ENCODE measurements around the gene TNIK. TPM values are rescaled to one million over a fixed set of nuclear protein-coding genes. Genes with fewer than 3 reads are reported as not detected.
"Not testable (repeated sequence)": the region's sequence is repeated elsewhere in the genome, so short reads cannot be mapped to it uniquely, and the experiment has no call there.

The TNIK gene
- total RNA-seq, 2 experiments from 2014 or later = 55.2 to 56.9 TPM

GRCh38 chr3:171437115-171437756 lies 23.0 kb downstream of the TNIK start:
- Mint-ChIP-seq H3K4me1 (peaks cover 27% of the 10 kb centered on the region), H3K36me3 (ENCODE audit: low read depth) (peaks cover 19% of the 10 kb centered on the region), H3K27me3 (no peaks in the 10 kb centered on the region), H3K4me3 (no peak overlapping the region), H3K9me3 (no peaks in the 10 kb centered on the region), H3K27ac (no peak overlapping the region)
- ChIA-PET POLR2A (no interaction called here), CTCF (interaction anchor here (0.7 to 0.9 kb wide), 2 partner anchors 9 to 23 kb away, joined by 3 read pairs; partner anchors contain the start of gene TNIK)
- DNase-seq = no peak

GRCh38 chr3:171436380-171436779 lies 23.8 kb downstream of the TNIK start:
- Mint-ChIP-seq H3K4me3 (no peak overlapping the region), H3K4me1 (peaks cover 23% of the 10 kb centered on the region), H3K9me3 (no peaks in the 10 kb centered on the region), H3K27ac (no peak overlapping the region), H3K36me3 (ENCODE audit: low read depth) (peaks cover 15% of the 10 kb centered on the region), H3K27me3 (no peaks in the 10 kb centered on the region)
- DNase-seq = no peak
- CTCF ChIA-PET = no interaction called here
- POLR2A ChIA-PET = no interaction called here

GRCh38 chr3:171435757-171436156 lies 24.4 kb downstream of the TNIK start:
- Mint-ChIP-seq H3K27me3 (no peaks in the 10 kb centered on the region), H3K9me3 (no peaks in the 10 kb centered on the region), H3K4me3 (no peak overlapping the region), H3K36me3 (ENCODE audit: low read depth) (peaks cover 15% of the 10 kb centered on the region), H3K4me1 (peaks cover 23% of the 10 kb centered on the region), H3K27ac (no peak overlapping the region)
- DNase-seq = no peak
- ChIA-PET CTCF (no interaction called here), POLR2A (no interaction called here)

- ChIA-PET CTCF (no interaction called here), POLR2A (no interaction called here)
- H3K9me3 Mint-ChIP-seq = no peaks in the 10 kb centered on the region
- H3K4me3 Mint-ChIP-seq = no peak overlapping the region
- H3K27ac Mint-ChIP-seq = no peak overlapping the region
- H3K27me3 Mint-ChIP-seq = no peaks in the 10 kb centered on the region
- DNase-seq = no peak
- H3K36me3 Mint-ChIP-seq (ENCODE audit: low read depth) = peaks cover 10% of the 10 kb centered on the region
- peaks cover 23% of the 10 kb centered on the region for H3K4me1 Mint-ChIP-seq
These were observed 25.1 kb downstream of the TNIK start for GRCh38 chr3:171435143-171435542.

- Mint-ChIP-seq H3K9me3 (no peaks in the 10 kb centered on the region), H3K4me3 (no peak overlapping the region), H3K27ac (no peak overlapping the region), H3K4me1 (peaks cover 15% of the 10 kb centered on the region), H3K27me3 (no peaks in the 10 kb centered on the region), H3K36me3 (ENCODE audit: low read depth) (peaks cover 5% of the 10 kb centered on the region)
- ChIA-PET POLR2A (no interaction called here), CTCF (no interaction called here)
- DNase-seq = no peak
These were observed 27.7 kb downstream of the TNIK start for GRCh38 chr3:171432548-171432947.

- no peak overlapping the region for H3K4me3 Mint-ChIP-seq
- no peak for DNase-seq
- CTCF ChIA-PET = no interaction called here
- H3K9me3 Mint-ChIP-seq = no peaks in the 10 kb centered on the region
- H3K27me3 Mint-ChIP-seq = no peaks in the 10 kb centered on the region
- peaks cover 8% of the 10 kb centered on the region for H3K36me3 Mint-ChIP-seq (ENCODE audit: low read depth)
- H3K27ac Mint-ChIP-seq = no peak overlapping the region
- POLR2A ChIA-PET = no interaction called here
- peaks cover 6% of the 10 kb centered on the region for H3K4me1 Mint-ChIP-seq
These were observed 28.7 kb downstream of the TNIK start for GRCh38 chr3:171431550-171431949.

GRCh38 chr3:171430530-171430929 lies 29.7 kb downstream of the TNIK start:
- Mint-ChIP-seq H3K4me1 (no peaks in the 10 kb centered on the region), H3K27me3 (no peaks in the 10 kb centered on the region), H3K9me3 (no peaks in the 10 kb centered on the region), H3K4me3 (no peak overlapping the region), H3K27ac (no peak overlapping the region), H3K36me3 (ENCODE audit: low read depth) (peaks cover 13% of the 10 kb centered on the region)
- DNase-seq = no peak
- POLR2A ChIA-PET = no interaction called here
- CTCF ChIA-PET = interaction anchor here (0.6 to 1.0 kb wide), 2 partner anchors 9 to 918 kb away, joined by 3 to 4 read pairs; no protein-coding TSS in a partner anchor

GRCh38 chr3:171429635-171430034 lies 30.6 kb downstream of the TNIK start:
- ChIA-PET CTCF (no interaction called here), POLR2A (no interaction called here)
- no peak for DNase-seq
- Mint-ChIP-seq H3K36me3 (ENCODE audit: low read depth) (peaks cover 13% of the 10 kb centered on the region), H3K9me3 (no peaks in the 10 kb centered on the region), H3K4me3 (no peak overlapping the region), H3K4me1 (no peaks in the 10 kb centered on the region), H3K27ac (no peak overlapping the region), H3K27me3 (no peaks in the 10 kb centered on the region)

- ChIA-PET CTCF (interaction anchor here (0.8 to 1.1 kb wide), 2 partner anchors 9 to 26 kb away, joined by 3 read pairs; no protein-coding TSS in a partner anchor), POLR2A (no interaction called here)
- H3K36me3 Mint-ChIP-seq (ENCODE audit: low read depth) = peaks cover 18% of the 10 kb centered on the region
- H3K4me1 Mint-ChIP-seq = peaks cover 3% of the 10 kb centered on the region
- no peak overlapping the region for H3K4me3 Mint-ChIP-seq
- H3K27me3 Mint-ChIP-seq = no peaks in the 10 kb centered on the region
- DNase-seq = no peak
- H3K27ac Mint-ChIP-seq = no peak overlapping the region
- peaks cover 3% of the 10 kb centered on the region for H3K9me3 Mint-ChIP-seq
These were observed 31.3 kb downstream of the TNIK start for GRCh38 chr3:171428892-171429291.

- POLR2A ChIA-PET = no interaction called here
- Mint-ChIP-seq H3K4me3 (no peak overlapping the region), H3K27ac (no peak overlapping the region), H3K4me1 (peaks cover 3% of the 10 kb centered on the region), H3K9me3 (peaks cover 5% of the 10 kb centered on the region), H3K36me3 (ENCODE audit: low read depth) (peaks cover 20% of the 10 kb centered on the region), H3K27me3 (no peaks in the 10 kb centered on the region)
- DNase-seq = no peak
- CTCF ChIA-PET = interaction anchor here (0.8 to 1.1 kb wide), 2 partner anchors 9 to 26 kb away, joined by 3 read pairs; no protein-coding TSS in a partner anchor
These were observed 31.9 kb downstream of the TNIK start for GRCh38 chr3:171428321-171428787.

GRCh38 chr3:171427771-171428320 lies 32.4 kb downstream of the TNIK start:
- no peak for DNase-seq
- Mint-ChIP-seq H3K4me3 (no peak overlapping the region), H3K27ac (no peak overlapping the region), H3K4me1 (peaks cover 3% of the 10 kb centered on the region), H3K9me3 (peaks cover 7% of the 10 kb centered on the region), H3K27me3 (no peaks in the 10 kb centered on the region), H3K36me3 (ENCODE audit: low read depth) (peaks cover 20% of the 10 kb centered on the region)
- CTCF ChIA-PET = interaction anchor here (1.1 kb wide), 1 partner anchor 25 kb away, joined by 3 read pairs; no protein-coding TSS in a partner anchor
- POLR2A ChIA-PET = no interaction called here

- DNase-seq, H3K9me3 Mint-ChIP-seq, H3K27ac Mint-ChIP-seq, H3K27me3 Mint-ChIP-seq, POLR2A ChIA-PET, CTCF ChIA-PET, H3K4me1 Mint-ChIP-seq, H3K4me3 Mint-ChIP-seq: not testable (repeated sequence)
- peaks cover 34% of the 10 kb centered on the region for H3K36me3 Mint-ChIP-seq (ENCODE audit: low read depth)
These were observed 36.1 kb downstream of the TNIK start for GRCh38 chr3:171424063-171424462.

- H3K27me3 Mint-ChIP-seq, H3K27ac Mint-ChIP-seq, H3K9me3 Mint-ChIP-seq, POLR2A ChIA-PET, H3K4me1 Mint-ChIP-seq, DNase-seq, CTCF ChIA-PET, H3K4me3 Mint-ChIP-seq: not testable (repeated sequence)
- peaks cover 39% of the 10 kb centered on the region for H3K36me3 Mint-ChIP-seq (ENCODE audit: low read depth)
These were observed 37.4 kb downstream of the TNIK start for GRCh38 chr3:171422855-171423254.

- ChIA-PET CTCF (no interaction called here), POLR2A (no interaction called here)
- no peak for DNase-seq
- no peaks in the 10 kb centered on the region for H3K27me3 Mint-ChIP-seq
- peaks cover 29% of the 10 kb centered on the region for H3K36me3 Mint-ChIP-seq (ENCODE audit: low read depth)
- H3K9me3 Mint-ChIP-seq = peaks cover 9% of the 10 kb centered on the region
- no peak overlapping the region for H3K4me3 Mint-ChIP-seq
- peaks cover 3% of the 10 kb centered on the region for H3K4me1 Mint-ChIP-seq
- no peak overlapping the region for H3K27ac Mint-ChIP-seq
These were observed 39.5 kb downstream of the TNIK start for GRCh38 chr3:171420667-171421066.
